Spleen (tissue), 11 donors: ENCODE results near the gene DCTN3. TPM values are rescaled to one million over a fixed set of nuclear protein-coding genes. Genes with fewer than 3 reads are reported as not detected.

ENCODE experiments used
- DNase-seq: peaks from one replicate; pipeline ENCODE4 v3.0.0-alpha.2; 2020
- H3K27ac ChIP-seq, 8 donors: fragments of 200-600 bp; sonication (generic) in 7 of 8; 1 replicate in 4 of 8; 2 replicates in 4 of 8; pipeline versions ENCODE4 v1.5.0 to v1.8.0; 2016 to 2021; ENCODE audit warnings: inconsistent platforms in 4 of 8, mild to moderate bottlenecking in 4 of 8, moderate library complexity in 1 of 8
- H3K27me3 ChIP-seq, 7 donors: fragments of 200-600 bp; sonication (generic) in 6 of 7; replicated peaks in 1 of 7; 1 replicate in 4 of 7; 2 replicates in 3 of 7; pipeline versions ENCODE4 v1.5.0 to v1.8.0; 2016 to 2021; ENCODE audit warnings: inconsistent platforms in 3 of 7, mild to moderate bottlenecking in 1 of 7
- H3K36me3 ChIP-seq, 6 donors: fragments of 200-600 bp; sonication (generic) in 5 of 6; 1 replicate in 4 of 6; 2 replicates in 2 of 6; pipeline versions ENCODE4 v1.5.0 to v1.8.0; 2016 to 2021; ENCODE audit warnings: inconsistent platforms in 2 of 6
- H3K4me1 ChIP-seq, 6 donors: fragments of 200-600 bp; sonication (generic) in 5 of 6; 1 replicate in 3 of 6; 2 replicates in 3 of 6; pipeline versions ENCODE4 v1.5.0 to v1.8.0; 2016 to 2021; ENCODE audit warnings: inconsistent platforms in 3 of 6
- H3K4me3 ChIP-seq, 8 donors: fragments of 200-600 bp; sonication (generic) in 7 of 8; 1 replicate in 4 of 8; 2 replicates in 4 of 8; pipeline versions ENCODE4 v1.5.0 to v1.8.0; 2016 to 2021; ENCODE audit warnings: inconsistent platforms in 4 of 8, mild to moderate bottlenecking in 4 of 8, moderate library complexity in 2 of 8
- H3K9me3 ChIP-seq, 8 donors: fragments of 200-600 bp; sonication (generic) in 7 of 8; 1 replicate in 4 of 8; 2 replicates in 4 of 8; pipeline versions ENCODE4 v1.5.0 to v1.8.0; 2016 to 2021; ENCODE audit warnings: inconsistent platforms in 4 of 8
- POLR2A ChIP-seq, 3 donors: fragments of 450-650 bp; IDR thresholded peaks; one replicate each; pipeline ENCODE4 v1.5.1; 2017; ENCODE audit warnings: antibody characterized with exemption in 3 of 3, mild to moderate bottlenecking in 1 of 3
- POLR2AphosphoS5 ChIP-seq, 3 donors: sonication (generic); formaldehyde crosslinking; IDR thresholded peaks; one replicate each; pipeline ENCODE4 v1.5.1; 2017; ENCODE audit warnings: antibody characterized with exemption in 3 of 3
- WGBS, 5 donors: extraction: QIAGEN DNeasy Blood & Tissue Kit in 3 of 5; methylation state at CpG; one replicate each; pipeline versions ENCODE4 v1.1.5 to v1.1.7; 2013 to 2018; 5-methylcytosine and 5-hydroxymethylcytosine counted together
- intact Hi-C: fragments of 100-400 bp; cut with DNase I; formaldehyde crosslinking; loops from one replicate; pipeline ENCODE4 v1.15.0; 2023; ENCODE audit warnings: low total_unique reads
- polyA plus RNA-seq, 3 donors: library from polyadenylated mRNA; stranded (reverse); fragments of 200-250 nt; gene quantifications; one replicate each; pipeline ENCODE4 v1.2.1, GENCODE V29; 2013
- total RNA-seq, 7 donors: library from RNA; depleted of rRNA in 3 of 7; stranded (reverse); fragments of >200 nt in 3 of 7; fragmentation: NEBNext Ultra II Directional in 4 of 7; extraction: Animal tissue kit (Norgen Biotek cat#: 25700) in 4 of 7; gene quantifications; one replicate each; pipeline versions ENCODE4 v1.1.0 to v1.2.1, GENCODE V29; 2016 to 2021
- TF ChIP-seq, protein P1 (sequence below), 11 experiments: fragments of 200-600 bp in 7 of 11; fragments of 450-650 bp in 4 of 11; sonication (generic) in 4 of 11; IDR thresholded peaks in 8 of 11; conservative IDR thresholded peaks in 3 of 11; 1 replicate in 7 of 11; 2 replicates in 4 of 11; pipeline versions ENCODE4 v1.4.0 to v1.8.0; 2016 to 2021; ENCODE audit warnings: antibody characterized with exemption in 11 of 11, inconsistent platforms in 4 of 11, mild to moderate bottlenecking in 1 of 11
- donor health status: healthy with polysubstance abuse.
- donor health status: DM: no; HTN: no; CAD: no; lungs with moderate emphysema.
- donor health status: DM: no; HTN: no; CAD: no.
- donor health status: Bipolar disorder and iron deficiency.
- donor health status: healthy.
- donor health status: DM: no; HTN: no; CAD: no.
- donor health status: DM: yes; HTN: yes; CAD: no.

Gene DCTN3
- total and polyA plus RNA-seq, 10 donors, result 43.8 to 79.8 (median 56.7) TPM

DNA sequence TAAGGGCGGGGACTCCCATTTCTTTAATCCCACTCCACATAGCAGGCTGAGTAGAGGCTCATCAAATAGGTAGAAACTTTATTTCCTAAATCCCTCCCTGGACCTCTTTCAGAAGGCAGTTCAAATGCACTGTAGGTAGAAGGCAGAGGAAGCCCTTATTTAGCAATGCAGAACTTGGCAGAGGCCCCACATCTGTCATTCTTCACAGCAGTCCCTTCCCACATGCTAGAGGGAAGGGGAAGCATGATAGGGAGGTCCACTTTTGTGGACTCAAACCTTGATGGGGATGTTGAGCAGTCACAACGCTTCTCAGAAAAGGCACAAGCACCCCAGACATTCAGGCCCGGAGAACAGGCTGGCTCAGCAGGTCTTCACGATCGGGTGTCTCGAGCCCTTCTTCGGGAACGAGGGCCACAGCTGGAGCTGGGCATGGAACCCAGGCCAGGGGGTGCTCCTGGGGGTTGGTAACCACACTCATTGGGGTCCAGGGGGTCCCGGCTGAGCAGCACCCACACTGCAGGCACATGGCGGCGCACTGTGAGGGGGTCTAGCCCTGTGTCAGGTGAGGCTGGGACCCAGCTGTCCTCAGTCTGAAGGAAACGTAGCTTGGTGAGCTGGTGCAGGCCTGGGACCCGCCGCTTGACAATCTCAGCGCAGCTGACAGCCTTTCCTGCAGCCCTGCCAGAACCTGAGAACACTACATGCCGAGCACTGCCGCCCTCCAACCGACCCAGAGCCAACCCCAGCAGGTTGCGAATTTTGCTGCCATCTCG lies 9.7 kb downstream of the DCTN3 start:
- H3K36me3 ChIP-seq, result peaks cover 0 to 23% (median 16%) of the 10 kb centered on the region in 6 donors
- no peaks in the 10 kb centered on the region for H3K9me3 ChIP-seq
- peaks cover 3 to 34% (median 26%) of the 10 kb centered on the region in 6 donors for H3K4me1 ChIP-seq
- H3K27me3 ChIP-seq, result no peaks in the 10 kb centered on the region
- intact Hi-C loops, result loop anchor here (5.0 kb wide), 1 partner anchor 153 kb away; the partner anchor contains the start of genes DNAI1 and FAM219A
- H3K4me3 ChIP-seq, result peak overlapping the region in 6 of 8 donors; percentile 49 to 81 (median 56)
- WGBS, 5 donors, result 92 to 97% (median 95%) methylated on average over 15 to 20 of the region's 20 CpGs
- H3K27ac ChIP-seq, result no peak overlapping the region
- TF ChIP-seq, protein P1, sequence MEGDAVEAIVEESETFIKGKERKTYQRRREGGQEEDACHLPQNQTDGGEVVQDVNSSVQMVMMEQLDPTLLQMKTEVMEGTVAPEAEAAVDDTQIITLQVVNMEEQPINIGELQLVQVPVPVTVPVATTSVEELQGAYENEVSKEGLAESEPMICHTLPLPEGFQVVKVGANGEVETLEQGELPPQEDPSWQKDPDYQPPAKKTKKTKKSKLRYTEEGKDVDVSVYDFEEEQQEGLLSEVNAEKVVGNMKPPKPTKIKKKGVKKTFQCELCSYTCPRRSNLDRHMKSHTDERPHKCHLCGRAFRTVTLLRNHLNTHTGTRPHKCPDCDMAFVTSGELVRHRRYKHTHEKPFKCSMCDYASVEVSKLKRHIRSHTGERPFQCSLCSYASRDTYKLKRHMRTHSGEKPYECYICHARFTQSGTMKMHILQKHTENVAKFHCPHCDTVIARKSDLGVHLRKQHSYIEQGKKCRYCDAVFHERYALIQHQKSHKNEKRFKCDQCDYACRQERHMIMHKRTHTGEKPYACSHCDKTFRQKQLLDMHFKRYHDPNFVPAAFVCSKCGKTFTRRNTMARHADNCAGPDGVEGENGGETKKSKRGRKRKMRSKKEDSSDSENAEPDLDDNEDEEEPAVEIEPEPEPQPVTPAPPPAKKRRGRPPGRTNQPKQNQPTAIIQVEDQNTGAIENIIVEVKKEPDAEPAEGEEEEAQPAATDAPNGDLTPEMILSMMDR (IDR thresholded peaks at IDR 0.05 in 8 of 11, conservative IDR thresholded peaks at IDR 0.05 in 3 of 11), result no peak
- TF ChIP-seq POLR2A (IDR thresholded peaks at IDR 0.05) (no peak), POLR2AphosphoS5 (IDR thresholded peaks at IDR 0.05) (peak in 1 of 3 donors; percentile 15)
- DNase-seq, result peak; percentile 82

DNA sequence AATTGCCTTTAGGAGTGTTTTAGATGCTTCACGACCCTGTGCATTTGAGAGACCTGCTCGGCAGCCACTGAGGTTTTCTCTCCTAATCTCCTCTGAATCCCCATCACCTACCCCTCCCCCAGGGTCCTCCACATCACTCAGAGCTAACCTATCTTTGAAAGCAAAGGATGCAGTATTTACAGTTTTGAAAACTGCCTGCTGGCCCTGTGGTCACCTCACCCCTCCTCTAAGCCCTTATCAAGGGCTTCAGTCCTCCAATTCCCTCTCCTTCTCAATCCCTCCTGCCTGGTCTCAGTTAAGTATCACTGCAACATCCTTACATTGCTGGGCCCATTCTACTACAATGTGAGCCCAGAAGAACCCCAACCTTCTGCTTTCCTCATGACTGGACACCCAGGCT lies 13.0 kb downstream of the DCTN3 start:
- no peak overlapping the region for H3K4me3 ChIP-seq
- H3K4me1 ChIP-seq, result peaks cover 0 to 32% (median 17%) of the 10 kb centered on the region in 6 donors
- intact Hi-C loops, result no loop called here
- H3K27me3 ChIP-seq, result no peaks in the 10 kb centered on the region
- no peaks in the 10 kb centered on the region for H3K9me3 ChIP-seq
- H3K36me3 ChIP-seq, result no peaks in the 10 kb centered on the region
- WGBS, 5 donors, result 42 to 70% (median 60%) methylated on average over 2 of the region's 2 CpGs
- DNase-seq, result no peak
- TF ChIP-seq POLR2AphosphoS5 (IDR thresholded peaks at IDR 0.05) (no peak), POLR2A (IDR thresholded peaks at IDR 0.05) (no peak)
- TF ChIP-seq, protein P1 (IDR thresholded peaks at IDR 0.05 in 8 of 11, conservative IDR thresholded peaks at IDR 0.05 in 3 of 11), result no peak
- H3K27ac ChIP-seq, result no peak overlapping the region

DNA sequence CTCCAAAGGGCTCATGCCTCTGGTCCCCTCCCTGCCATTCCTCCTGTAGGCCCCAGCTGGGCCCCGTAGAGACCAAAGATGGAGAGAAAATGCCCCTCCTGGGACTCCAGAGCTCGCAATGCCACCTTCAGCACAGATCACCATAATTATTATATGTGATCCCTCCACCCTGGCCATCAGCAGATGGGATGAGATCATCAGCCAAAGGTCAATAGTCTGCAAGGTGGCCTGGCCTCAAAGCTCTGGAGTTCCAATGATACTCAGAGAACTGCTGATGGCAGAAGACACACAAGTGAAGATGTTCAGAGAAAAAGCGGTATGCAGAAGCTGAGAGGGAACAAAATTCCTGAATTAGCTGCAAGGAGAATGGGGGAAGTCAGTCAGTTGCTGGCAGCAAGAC lies 13.4 kb downstream of the DCTN3 start:
- H3K4me3 ChIP-seq, result no peak overlapping the region
- TF ChIP-seq POLR2A (IDR thresholded peaks at IDR 0.05) (no peak), POLR2AphosphoS5 (IDR thresholded peaks at IDR 0.05) (no peak)
- TF ChIP-seq, protein P1 (IDR thresholded peaks at IDR 0.05 in 8 of 11, conservative IDR thresholded peaks at IDR 0.05 in 3 of 11), result no peak
- DNase-seq, result no peak
- no peaks in the 10 kb centered on the region for H3K36me3 ChIP-seq
- H3K4me1 ChIP-seq, result peaks cover 0 to 30% (median 15%) of the 10 kb centered on the region in 6 donors
- no peaks in the 10 kb centered on the region for H3K27me3 ChIP-seq
- intact Hi-C loops, result no loop called here
- no peak overlapping the region for H3K27ac ChIP-seq
- no peaks in the 10 kb centered on the region for H3K9me3 ChIP-seq
- WGBS, 5 donors, result 63 to 94% (median 88%) methylated on average over 3 of the region's 3 CpGs

DNA sequence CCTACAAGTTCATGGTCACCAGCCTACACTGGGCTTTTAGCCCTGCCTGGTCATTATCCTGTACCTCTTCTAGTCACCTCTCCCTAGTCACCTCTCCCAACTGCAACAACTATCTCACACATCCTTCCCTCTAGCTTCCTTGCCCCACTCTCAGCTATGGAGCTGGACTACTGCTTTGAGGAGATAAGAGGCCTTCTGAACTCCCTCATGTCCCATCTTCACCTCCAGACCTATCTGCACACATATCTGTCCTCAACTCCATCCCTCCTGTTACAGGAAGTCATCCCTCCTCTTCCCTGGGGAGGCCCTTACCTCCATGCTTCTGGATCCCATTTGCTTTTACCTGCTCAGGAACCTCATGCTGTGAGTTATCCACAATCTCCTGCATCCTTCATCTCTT lies 14.1 kb downstream of the DCTN3 start:
- no peaks in the 10 kb centered on the region for H3K36me3 ChIP-seq
- H3K4me3 ChIP-seq, result no peak overlapping the region
- H3K4me1 ChIP-seq, result peaks cover 0 to 25% (median 11%) of the 10 kb centered on the region in 6 donors
- DNase-seq, result no peak
- intact Hi-C loops, result no loop called here
- TF ChIP-seq POLR2AphosphoS5 (IDR thresholded peaks at IDR 0.05), result no peak
- TF ChIP-seq, protein P1 (IDR thresholded peaks at IDR 0.05 in 8 of 11, conservative IDR thresholded peaks at IDR 0.05 in 3 of 11), result no peak
- no peak for TF ChIP-seq POLR2A (IDR thresholded peaks at IDR 0.05)
- no peaks in the 10 kb centered on the region for H3K27me3 ChIP-seq
- H3K9me3 ChIP-seq, result no peaks in the 10 kb centered on the region
- no peak overlapping the region for H3K27ac ChIP-seq
